ENCODE data around the gene STXBP2.

Gene STXBP2

DNA sequence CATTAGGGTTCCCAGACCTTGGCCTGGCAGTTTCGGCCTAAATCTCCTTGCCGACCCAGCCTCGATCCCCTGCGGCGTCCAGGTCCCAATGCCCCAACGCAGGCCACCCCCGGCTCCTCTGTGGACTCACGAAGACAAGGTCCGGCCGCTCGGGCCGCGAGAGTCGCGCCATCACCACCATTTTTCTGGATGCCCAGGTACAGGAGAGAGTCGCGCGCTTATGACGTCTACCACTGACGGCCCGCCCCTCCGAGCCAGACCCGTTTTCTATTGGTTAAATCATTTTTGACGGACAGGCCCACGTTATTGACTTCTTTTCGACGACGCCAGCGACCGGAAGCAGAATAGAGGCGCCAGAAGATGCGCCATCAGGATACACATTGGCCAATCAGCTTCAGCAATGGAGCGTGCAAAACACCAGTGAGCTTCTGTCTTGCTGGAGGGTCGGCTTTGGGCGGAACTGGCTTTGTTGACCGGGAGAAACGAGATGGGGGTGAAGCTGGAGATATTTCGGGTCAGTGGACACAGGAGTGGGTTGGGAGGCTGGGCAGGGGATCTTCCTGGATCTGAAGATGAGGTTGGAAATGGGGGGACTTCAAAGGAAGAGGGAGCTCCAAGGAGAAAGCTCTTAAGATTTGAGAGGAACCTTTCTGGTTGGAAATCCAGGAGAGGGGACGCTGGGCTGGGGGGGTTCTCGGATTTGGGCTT is 7.4 kb upstream of the STXBP2 start, which contains the start of the genes PET100 and XAB2:
PET100 (plus strand) TSS at position 447 of the 708 bp plus-strand sequence; CDS start at position 488, 41 bp downstream.
XAB2 (minus strand) TSS at position 199 of the 708 bp plus-strand sequence; CDS start at position 181, 18 bp downstream.
- in situ Hi-C loops (cut with HindIII; ENCODE audit: low pct_unique_long_range_greater_than_20kb, low sequenced_read_pairs), result no loop called here
- no peak for TF ChIP-seq JUND (IDR thresholded peaks at IDR 0.05; ENCODE audit: low read depth)
- DNase-seq (ENCODE audit: low read depth in 1 of 2, low spot score in 1 of 2), result peak; percentile 97 to 98

DNA sequence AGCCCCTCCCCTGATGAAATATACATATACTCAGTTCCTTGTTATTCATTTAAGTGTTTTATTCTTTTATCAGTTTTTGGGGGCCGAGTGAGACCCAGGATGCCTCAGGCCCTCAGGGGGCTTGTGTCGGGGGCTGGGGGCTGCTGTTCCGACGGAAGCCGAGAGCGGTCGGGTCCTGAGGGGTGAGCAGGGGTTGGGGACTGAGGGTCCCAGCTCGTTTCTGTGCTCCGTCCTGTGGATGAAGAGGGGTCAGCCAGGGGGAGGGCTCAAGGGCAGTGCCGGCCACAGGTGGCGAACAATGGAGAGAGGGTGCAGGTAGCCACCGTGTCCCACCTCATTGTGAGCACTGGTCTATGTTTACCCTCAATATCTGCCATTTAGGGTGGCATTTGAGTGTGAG is 5.3 kb upstream of the STXBP2 start:
- in situ Hi-C loops (cut with HindIII; ENCODE audit: low pct_unique_long_range_greater_than_20kb, low sequenced_read_pairs), result no loop called here
- DNase-seq (ENCODE audit: low read depth in 1 of 2, low spot score in 1 of 2), result no peak
- no peak for TF ChIP-seq JUND (IDR thresholded peaks at IDR 0.05; ENCODE audit: low read depth)

DNA sequence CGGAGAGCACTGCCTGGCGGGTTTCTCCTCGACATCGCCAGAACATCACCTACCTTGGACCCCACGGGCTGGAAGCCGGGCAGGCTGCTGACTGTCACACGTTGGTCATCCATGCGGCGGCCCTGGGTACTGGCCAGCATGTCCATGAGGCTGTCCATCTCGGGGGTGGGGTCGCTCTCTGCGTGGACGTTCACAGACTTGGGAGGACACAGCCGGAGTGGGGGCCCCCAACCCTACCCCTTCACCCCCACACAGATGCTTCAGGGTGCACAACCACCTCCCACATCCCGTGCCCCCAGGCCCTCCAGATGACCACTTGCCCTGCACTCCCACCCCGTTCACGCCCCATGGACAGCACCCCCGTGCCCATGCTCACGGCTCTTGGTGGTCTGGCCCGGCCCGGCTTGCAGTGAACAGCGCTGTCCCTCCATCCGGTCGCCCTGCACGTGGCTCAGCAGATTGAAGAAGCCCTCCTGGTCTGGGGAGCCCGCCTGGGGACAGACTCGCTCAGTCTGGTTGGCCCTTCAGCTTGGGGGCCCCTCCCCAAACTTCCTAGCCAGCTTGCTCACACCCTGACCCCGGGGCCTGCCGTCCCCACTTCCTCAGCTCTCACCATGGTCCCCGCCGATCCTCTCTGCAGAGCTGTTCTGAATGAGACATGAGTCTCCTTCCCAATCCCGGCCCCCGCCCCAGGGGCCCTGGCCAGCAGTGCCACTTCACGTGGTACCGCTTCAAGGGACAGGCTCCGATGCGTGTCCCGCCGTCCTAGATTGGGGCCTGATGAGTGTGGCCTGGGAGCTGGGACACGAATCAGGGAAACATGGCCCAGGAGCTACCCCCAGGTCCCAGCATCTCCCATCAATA is 4.3 kb upstream of the STXBP2 start:
- TF ChIP-seq JUND (IDR thresholded peaks at IDR 0.05; ENCODE audit: low read depth), result no peak
- in situ Hi-C loops (cut with HindIII; ENCODE audit: low pct_unique_long_range_greater_than_20kb, low sequenced_read_pairs), result no loop called here
- DNase-seq (ENCODE audit: low read depth in 1 of 2, low spot score in 1 of 2), result no peak

DNA sequence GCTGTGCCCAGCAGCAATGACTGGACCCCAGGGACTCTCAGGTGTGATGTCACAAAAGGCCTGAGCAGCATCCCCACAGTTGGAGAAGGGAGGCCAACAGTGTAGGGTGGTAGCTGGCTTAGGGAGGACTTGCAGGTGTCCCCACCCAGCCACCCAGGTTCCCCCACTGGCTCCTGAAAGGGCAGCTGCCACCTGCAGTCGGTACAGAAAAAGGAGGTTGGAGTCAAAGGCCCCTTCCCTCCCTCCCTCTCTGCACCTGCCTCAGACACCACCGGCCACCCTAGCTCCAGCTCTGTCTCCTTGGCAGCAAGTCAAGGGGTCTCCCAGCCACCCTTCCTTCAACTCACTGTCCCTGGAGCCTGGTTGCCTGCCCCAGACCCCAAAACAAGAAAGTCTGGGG is 3.2 kb upstream of the STXBP2 start, which contains the start of gene PCP2:
PCP2 (minus strand) TSS at position 22 of the 400 bp plus-strand sequence. CDS start 262 bp downstream, outside the sequence.
- DNase-seq (ENCODE audit: low read depth in 1 of 2, low spot score in 1 of 2), result no peak
- no peak for TF ChIP-seq JUND (IDR thresholded peaks at IDR 0.05; ENCODE audit: low read depth)
- in situ Hi-C loops (cut with HindIII; ENCODE audit: low pct_unique_long_range_greater_than_20kb, low sequenced_read_pairs), result no loop called here

DNA sequence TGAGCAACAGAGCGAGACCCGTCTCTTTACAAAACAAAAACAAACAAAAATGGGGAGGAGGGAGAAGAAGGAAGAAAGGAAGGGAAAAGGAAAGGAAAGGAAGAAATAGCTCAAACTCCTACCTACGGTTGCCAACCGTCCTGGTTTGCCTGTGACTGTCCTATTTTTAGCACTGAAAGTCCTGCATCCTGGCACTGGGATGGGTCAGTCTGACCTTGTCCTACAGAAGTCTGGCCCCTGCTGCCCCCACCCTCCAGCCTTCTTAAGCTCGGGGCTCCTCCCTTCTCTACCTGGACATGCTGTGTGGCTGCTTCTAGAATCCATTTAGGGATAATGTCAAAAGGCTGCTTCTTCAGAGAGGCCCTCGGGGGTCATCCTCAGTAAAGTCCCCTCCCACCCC is 1.2 kb upstream of the STXBP2 start:
- peak in 1 of 2 experiments; percentile 65 for DNase-seq (ENCODE audit: low read depth in 1 of 2, low spot score in 1 of 2)
- no peak for TF ChIP-seq JUND (IDR thresholded peaks at IDR 0.05; ENCODE audit: low read depth)
- in situ Hi-C loops (cut with HindIII; ENCODE audit: low pct_unique_long_range_greater_than_20kb, low sequenced_read_pairs), result no loop called here

DNA sequence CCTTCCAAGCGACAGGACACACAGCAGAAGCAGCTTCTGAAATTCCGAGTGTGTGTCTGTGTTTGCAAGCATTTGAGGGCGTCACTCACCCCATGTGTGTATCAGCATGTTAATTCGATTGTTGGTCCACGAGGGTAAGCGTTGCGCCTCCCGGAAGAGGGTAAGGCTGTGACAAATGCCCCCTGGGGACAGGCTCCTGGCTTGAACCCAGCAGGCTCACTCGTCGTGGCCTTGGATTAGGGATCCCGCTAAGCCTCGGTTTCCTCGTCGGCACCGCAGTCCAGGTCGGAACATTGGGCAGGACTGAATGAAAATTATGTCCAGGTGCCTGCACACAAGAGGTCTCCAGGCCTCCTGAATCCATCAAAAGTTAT is 606 bp upstream of the STXBP2 start:
- DNase-seq (ENCODE audit: low read depth in 1 of 2, low spot score in 1 of 2), result no peak

DNA sequence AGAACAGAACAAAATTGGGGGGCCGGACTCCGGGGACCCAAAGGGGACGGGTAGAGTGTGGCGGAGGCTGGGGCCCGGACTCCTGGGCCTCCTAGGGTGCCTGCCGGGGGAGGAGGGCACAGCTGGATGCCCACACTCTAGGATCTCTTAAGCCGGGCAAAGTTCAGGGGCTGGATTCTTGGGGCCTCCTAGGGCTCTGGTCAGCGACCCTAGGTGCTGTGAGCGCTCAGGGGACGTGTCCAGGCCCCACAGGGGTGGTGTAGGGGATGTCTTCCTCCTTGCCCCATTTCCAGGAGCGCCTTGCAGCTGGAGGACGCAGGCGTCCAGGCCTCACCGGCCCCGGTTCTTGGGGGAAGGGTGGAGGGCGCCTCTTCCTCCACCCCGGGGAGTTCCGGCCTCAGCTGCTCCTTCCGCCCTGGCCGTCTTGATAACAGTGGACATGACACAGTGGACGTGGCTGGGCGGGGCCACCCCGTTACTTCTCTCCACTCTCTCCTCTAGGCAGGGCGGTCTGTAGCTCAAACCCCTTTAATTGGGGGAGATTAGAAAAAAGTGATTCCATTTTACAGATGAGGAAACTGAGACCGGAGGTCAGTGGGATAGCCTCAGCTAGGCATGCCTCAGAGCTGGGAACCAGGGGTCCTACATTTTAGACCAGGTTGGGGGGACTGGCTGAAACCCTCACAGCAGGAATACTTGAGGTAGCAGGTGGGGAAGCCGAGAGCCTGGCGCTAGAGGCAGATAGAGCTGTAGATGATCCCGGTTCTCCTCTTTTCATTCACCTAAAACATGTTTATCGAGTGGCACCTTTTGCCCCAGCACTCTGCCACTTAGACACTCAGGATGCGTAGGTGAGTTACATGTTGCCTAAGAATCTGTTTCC is 705 bp downstream of the STXBP2 start:
- in situ Hi-C loops (cut with HindIII; ENCODE audit: low pct_unique_long_range_greater_than_20kb, low sequenced_read_pairs), result no loop called here
- no peak for DNase-seq (ENCODE audit: low read depth in 1 of 2, low spot score in 1 of 2)

More for the DNA sequence above, 606 bp upstream of the STXBP2 start:
- in situ Hi-C loops (cut with HindIII; ENCODE audit: low pct_unique_long_range_greater_than_20kb, low sequenced_read_pairs), result no loop called here
- no peak for TF ChIP-seq JUND (IDR thresholded peaks at IDR 0.05; ENCODE audit: low read depth)

DNA sequence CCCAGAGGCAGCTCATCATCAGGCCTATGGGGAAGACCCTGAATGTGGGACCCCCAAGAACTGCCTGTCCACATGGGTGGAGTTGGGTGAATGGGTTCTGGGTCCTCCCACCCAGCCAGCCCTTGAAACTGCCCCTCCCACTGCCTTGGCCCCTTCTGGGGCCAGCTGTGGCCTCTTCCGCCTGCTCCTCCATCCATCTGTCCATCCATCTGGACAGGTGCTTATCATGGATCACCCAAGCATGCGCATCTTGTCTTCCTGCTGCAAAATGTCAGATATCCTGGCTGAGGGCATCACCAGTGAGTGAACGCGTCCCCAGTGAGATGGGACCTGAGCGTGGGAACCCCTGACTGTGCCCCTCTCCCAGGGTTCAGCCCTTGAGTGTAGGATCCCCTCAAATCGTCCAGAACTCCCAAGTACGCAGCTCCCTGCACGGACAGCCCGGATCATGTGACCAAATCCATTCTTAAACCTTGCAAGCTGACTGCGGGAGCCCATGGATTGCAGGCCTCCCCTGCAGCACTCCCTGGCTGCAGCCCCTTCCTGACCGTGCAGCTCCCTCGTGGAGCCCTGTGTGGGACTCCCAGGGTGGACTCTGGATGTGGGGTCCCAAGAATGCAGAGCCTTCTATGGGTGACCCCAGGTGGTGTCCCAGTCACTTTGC is 2.0 kb downstream of the STXBP2 start:
- in situ Hi-C loops (cut with HindIII; ENCODE audit: low pct_unique_long_range_greater_than_20kb, low sequenced_read_pairs), result no loop called here

More for the DNA sequence above, 705 bp downstream of the STXBP2 start:
- TF ChIP-seq JUND (IDR thresholded peaks at IDR 0.05; ENCODE audit: low read depth), result no peak

DNA sequence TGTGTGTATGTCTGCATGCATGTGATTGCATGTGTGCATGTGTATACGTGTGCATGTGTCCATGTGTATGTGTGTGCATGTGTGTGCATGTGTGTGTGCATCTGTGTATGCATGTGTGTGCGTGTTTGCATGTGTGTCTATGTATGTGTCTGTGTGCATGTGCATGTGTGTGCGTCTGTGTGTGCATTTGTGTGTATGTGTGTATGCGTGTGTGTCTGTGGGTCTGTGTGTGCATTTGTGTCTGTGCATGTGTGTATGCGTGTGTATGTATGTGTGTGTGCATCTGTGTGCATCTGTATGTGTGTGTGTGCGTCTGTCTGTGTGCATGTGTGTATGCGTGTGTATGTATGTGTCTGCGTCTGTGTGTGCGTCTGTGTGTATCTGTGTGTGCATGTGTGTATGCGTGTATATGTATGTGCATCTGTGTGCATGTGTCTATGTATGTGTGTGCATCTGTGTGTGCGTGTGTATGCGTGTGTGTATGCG is 3.0 kb downstream of the STXBP2 start:
- in situ Hi-C loops (cut with HindIII; ENCODE audit: low pct_unique_long_range_greater_than_20kb, low sequenced_read_pairs), result no loop called here

More for the DNA sequence above, 2.0 kb downstream of the STXBP2 start:
- no peak for TF ChIP-seq JUND (IDR thresholded peaks at IDR 0.05; ENCODE audit: low read depth)
- DNase-seq (ENCODE audit: low read depth in 1 of 2, low spot score in 1 of 2), result no peak

DNA sequence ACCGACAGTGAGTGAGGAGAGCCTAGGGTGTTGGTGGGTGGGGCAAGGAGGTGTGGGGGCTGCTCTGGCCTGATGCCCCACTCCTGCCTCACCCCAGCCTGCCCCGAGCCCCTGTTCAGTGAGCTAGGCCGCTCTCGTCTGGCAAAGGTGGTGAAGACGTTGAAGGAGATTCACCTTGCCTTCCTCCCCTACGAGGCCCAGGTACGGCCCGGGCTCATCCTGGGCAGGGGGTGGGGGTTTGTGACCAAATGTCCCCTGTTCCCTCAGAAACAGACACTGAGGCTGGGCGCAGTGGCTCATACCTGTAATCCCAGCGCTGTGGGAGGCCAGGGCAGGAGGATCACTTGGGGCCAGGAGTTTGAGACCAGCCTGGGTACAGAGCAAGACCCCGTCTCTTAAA is 3.9 kb downstream of the STXBP2 start:
- DNase-seq (ENCODE audit: low read depth in 1 of 2, low spot score in 1 of 2), result no peak
- no peak for TF ChIP-seq JUND (IDR thresholded peaks at IDR 0.05; ENCODE audit: low read depth)
- in situ Hi-C loops (cut with HindIII; ENCODE audit: low pct_unique_long_range_greater_than_20kb, low sequenced_read_pairs), result no loop called here

More for the DNA sequence above, 3.0 kb downstream of the STXBP2 start:
- no peak for TF ChIP-seq JUND (IDR thresholded peaks at IDR 0.05; ENCODE audit: low read depth)
- no peak for DNase-seq (ENCODE audit: low read depth in 1 of 2, low spot score in 1 of 2)

Data from T47D (cell line).